ENCODE results near the gene SMIM8. TPM values are rescaled to one million over a fixed set of nuclear protein-coding genes. Genes with fewer than 3 reads are reported as not detected.

SMIM8 gene
- total RNA-seq, 1 experiment from 2014 or later = 3.2 TPM

DNA sequence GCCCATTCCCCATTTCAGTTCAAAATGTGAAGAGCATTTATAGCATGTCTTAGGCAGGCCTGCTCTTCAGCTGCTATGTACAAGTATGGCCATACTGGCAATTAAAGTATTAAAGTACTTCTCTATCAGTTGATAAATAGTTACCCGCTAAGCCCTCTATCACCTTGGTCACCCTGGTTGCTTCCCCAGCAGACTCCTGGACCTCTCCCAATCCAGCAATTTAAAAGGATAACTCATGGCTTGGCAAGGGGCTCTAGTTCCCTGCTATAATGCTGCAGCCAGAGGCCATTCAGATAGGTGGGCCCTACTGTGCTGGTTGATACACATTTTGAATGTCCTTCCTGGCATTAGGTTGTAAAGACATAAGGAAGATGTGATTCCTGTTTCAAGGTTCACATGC is 29.2 kb downstream of the SMIM8 start:
- CTCF ChIA-PET = no interaction called here
- TF ChIP-seq, protein P1, sequence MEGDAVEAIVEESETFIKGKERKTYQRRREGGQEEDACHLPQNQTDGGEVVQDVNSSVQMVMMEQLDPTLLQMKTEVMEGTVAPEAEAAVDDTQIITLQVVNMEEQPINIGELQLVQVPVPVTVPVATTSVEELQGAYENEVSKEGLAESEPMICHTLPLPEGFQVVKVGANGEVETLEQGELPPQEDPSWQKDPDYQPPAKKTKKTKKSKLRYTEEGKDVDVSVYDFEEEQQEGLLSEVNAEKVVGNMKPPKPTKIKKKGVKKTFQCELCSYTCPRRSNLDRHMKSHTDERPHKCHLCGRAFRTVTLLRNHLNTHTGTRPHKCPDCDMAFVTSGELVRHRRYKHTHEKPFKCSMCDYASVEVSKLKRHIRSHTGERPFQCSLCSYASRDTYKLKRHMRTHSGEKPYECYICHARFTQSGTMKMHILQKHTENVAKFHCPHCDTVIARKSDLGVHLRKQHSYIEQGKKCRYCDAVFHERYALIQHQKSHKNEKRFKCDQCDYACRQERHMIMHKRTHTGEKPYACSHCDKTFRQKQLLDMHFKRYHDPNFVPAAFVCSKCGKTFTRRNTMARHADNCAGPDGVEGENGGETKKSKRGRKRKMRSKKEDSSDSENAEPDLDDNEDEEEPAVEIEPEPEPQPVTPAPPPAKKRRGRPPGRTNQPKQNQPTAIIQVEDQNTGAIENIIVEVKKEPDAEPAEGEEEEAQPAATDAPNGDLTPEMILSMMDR (IDR thresholded peaks at IDR 0.05; ENCODE audit: unreplicated experiment) = no peak
- no TSS peak for BruUV-seq (replicated peaks)
- Mint-ChIP-seq H3K9me3 (ENCODE audit: unreplicated experiment) (no peaks in the 10 kb centered on the region), H3K4me1 (ENCODE audit: insufficient read depth, unreplicated experiment) (no peaks in the 10 kb centered on the region), H3K36me3 (ENCODE audit: insufficient read depth, unreplicated experiment) (no peaks in the 10 kb centered on the region), H3K27me3 (ENCODE audit: insufficient read depth, unreplicated experiment) (no peaks in the 10 kb centered on the region), H3K4me3 (ENCODE audit: unreplicated experiment) (no peak overlapping the region), H3K27ac (ENCODE audit: low read depth, unreplicated experiment) (no peak overlapping the region)
- DNase-seq (ENCODE audit: unreplicated experiment) = no peak
- intact Hi-C loops (cut with micrococcal nuclease) = no loop called here
- POLR2A ChIA-PET = no interaction called here

DNA sequence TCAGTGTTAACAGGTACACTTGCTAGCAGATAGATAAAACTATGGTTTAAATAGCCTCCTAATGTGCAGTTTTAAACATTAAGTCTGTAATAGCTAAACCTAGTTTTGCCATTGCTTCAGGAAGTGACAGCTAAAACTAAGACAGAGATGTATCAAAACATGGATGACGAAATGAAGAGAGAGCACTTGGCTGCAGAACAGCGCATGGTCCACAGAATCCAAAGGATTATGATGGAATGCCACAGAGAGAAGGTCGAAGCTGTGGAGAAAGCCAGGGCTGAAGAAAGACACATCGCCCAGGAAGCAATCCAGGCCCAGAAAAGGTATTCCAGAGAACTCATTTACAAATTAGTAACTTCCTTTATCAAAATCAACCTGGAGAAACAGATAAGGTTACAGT is 33.8 kb downstream of the SMIM8 start:
- Mint-ChIP-seq H3K36me3 (ENCODE audit: insufficient read depth, unreplicated experiment) (no peaks in the 10 kb centered on the region), H3K4me1 (ENCODE audit: insufficient read depth, unreplicated experiment) (no peaks in the 10 kb centered on the region), H3K4me3 (ENCODE audit: unreplicated experiment) (no peak overlapping the region), H3K27ac (ENCODE audit: low read depth, unreplicated experiment) (no peak overlapping the region), H3K27me3 (ENCODE audit: insufficient read depth, unreplicated experiment) (no peaks in the 10 kb centered on the region), H3K9me3 (ENCODE audit: unreplicated experiment) (no peaks in the 10 kb centered on the region)
- CTCF ChIA-PET = interaction anchor here (0.6 kb wide), 1 partner anchor 644 kb away, joined by 3 read pairs; no protein-coding TSS in a partner anchor
- intact Hi-C loops (cut with micrococcal nuclease) = no loop called here
- DNase-seq (ENCODE audit: unreplicated experiment) = no peak
- TF ChIP-seq, protein P1 (IDR thresholded peaks at IDR 0.05; ENCODE audit: unreplicated experiment) = no peak
- no TSS peak for BruUV-seq (replicated peaks)
- POLR2A ChIA-PET = no interaction called here

DNA sequence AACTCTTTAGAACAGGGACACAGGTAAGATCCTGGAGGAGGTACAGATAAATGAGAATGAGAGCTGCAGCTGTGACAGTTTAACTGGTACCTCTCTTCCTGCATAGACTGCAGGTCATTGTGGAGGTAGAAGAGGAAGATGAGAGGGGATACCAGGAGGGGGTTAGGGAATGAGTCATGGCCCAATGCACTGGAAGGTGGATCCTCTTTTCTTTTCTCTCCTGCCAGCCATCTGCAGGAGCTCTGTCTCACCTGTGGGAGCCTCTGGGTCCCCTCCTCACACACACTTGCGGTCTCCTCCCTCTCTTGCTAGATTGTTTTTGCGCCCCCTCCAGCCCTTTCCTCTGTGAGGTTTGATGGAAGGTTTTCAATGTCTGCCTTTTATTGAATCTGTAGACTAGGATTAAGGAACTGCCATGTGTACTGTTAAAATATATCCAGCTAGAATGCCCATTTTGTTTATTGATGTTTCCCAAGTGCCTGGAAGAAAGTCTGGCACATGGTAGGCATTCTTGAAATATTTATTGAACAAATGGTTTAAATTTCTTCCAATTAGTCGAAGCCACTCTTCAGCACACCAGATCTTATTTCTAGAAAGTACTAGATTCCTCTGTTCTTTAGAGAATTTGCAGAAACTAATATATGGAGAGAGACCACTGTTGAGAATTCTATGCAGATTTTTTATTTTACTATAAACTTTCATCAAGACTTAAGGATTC is 35.2 kb downstream of the SMIM8 start:
- ChIA-PET CTCF (interaction anchor here (1.3 kb wide), 1 partner anchor 81 kb away, joined by 3 read pairs; no protein-coding TSS in a partner anchor), POLR2A (no interaction called here)
- DNase-seq (ENCODE audit: unreplicated experiment) = no peak
- TF ChIP-seq, protein P1 (IDR thresholded peaks at IDR 0.05; ENCODE audit: unreplicated experiment) = no peak
- no TSS peak for BruUV-seq (replicated peaks)
- Mint-ChIP-seq H3K27me3 (ENCODE audit: insufficient read depth, unreplicated experiment) (no peaks in the 10 kb centered on the region), H3K4me1 (ENCODE audit: insufficient read depth, unreplicated experiment) (no peaks in the 10 kb centered on the region), H3K4me3 (ENCODE audit: unreplicated experiment) (no peak overlapping the region), H3K27ac (ENCODE audit: low read depth, unreplicated experiment) (no peak overlapping the region), H3K36me3 (ENCODE audit: insufficient read depth, unreplicated experiment) (no peaks in the 10 kb centered on the region), H3K9me3 (ENCODE audit: unreplicated experiment) (no peaks in the 10 kb centered on the region)
- intact Hi-C loops (cut with micrococcal nuclease) = no loop called here

DNA sequence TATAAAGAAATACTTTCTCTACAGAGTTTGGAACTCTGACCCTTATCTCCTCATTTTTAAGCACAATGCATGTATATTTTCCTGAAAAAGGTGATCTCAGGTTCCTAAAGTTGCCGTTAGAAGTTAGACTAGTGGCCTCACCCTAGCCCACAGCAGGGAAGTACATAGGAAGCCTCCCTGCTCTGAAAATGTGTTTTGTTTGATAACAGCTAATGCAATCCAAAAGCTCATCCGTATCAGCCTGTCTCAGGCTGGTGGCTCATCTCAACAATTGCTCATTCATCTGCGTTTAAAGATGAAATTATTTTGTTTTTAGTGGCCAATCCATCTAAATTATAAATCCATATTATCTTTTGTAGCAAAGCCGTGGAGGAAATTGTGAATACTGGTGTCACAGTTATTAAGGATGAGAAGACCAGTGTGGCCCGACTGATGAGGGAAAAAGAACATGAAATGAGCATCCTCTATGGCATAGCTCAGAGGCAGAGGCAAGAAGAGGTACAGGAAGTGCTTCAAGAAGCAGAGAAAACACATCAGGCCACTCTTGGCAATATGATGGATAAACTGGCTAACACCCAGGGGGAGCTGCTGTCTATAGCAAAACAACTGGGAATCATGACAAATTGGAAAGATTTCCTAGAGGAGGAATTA is 42.3 kb downstream of the SMIM8 start:
- BruUV-seq (replicated peaks) = no TSS peak
- H3K4me3 Mint-ChIP-seq (ENCODE audit: unreplicated experiment) = no peak overlapping the region
- ChIA-PET CTCF (interaction anchor here (0.5 to 0.6 kb wide), 2 partner anchors 12 to 431 kb away, joined by 3 to 4 read pairs; no protein-coding TSS in a partner anchor), POLR2A (interaction anchor here (1.3 kb wide), 1 partner anchor 10 kb away, joined by 3 read pairs; no protein-coding TSS in a partner anchor)
- no peaks in the 10 kb centered on the region for H3K4me1 Mint-ChIP-seq (ENCODE audit: insufficient read depth, unreplicated experiment)
- no peaks in the 10 kb centered on the region for H3K27me3 Mint-ChIP-seq (ENCODE audit: insufficient read depth, unreplicated experiment)
- TF ChIP-seq, protein P1 (IDR thresholded peaks at IDR 0.05; ENCODE audit: unreplicated experiment) = no peak
- intact Hi-C loops (cut with micrococcal nuclease) = no loop called here
- H3K9me3 Mint-ChIP-seq (ENCODE audit: unreplicated experiment) = no peaks in the 10 kb centered on the region
- no peak overlapping the region for H3K27ac Mint-ChIP-seq (ENCODE audit: low read depth, unreplicated experiment)
- H3K36me3 Mint-ChIP-seq (ENCODE audit: insufficient read depth, unreplicated experiment) = no peaks in the 10 kb centered on the region
- no peak for DNase-seq (ENCODE audit: unreplicated experiment)

Measured in MCF 10A (cell line).